Measurements from ENCODE around the gene BPIFB3. TPM values are rescaled to one million over a fixed set of nuclear protein-coding genes. Genes with fewer than 3 reads are reported as not detected.
"Not testable (repeated sequence)": the region's sequence is repeated elsewhere in the genome, so short reads cannot be mapped to it uniquely, and the experiment has no call there.

Gene BPIFB3
- total RNA-seq, 1 donor from 2014 or later = not detected

DNA sequence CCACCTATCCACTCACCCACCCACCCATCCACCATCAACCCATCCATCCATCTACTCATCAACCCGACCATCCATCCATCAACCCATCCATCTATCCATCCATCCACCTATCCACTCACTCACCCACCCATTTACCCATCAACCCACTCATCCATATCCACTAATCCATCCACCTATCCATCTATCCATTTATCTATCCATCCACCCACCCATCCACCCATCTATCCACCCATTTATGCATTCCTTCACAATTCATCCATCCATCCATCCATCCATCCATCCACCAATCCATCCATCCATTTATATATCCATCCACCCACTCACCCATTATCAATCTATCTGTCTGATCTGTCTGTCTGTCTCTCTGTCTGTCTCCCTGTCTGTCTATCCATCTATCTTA, 39.9 kb downstream of the BPIFB3 start:
- no peak overlapping the region for H3K27ac Mint-ChIP-seq (ENCODE audit: unreplicated experiment)
- no peak for DNase-seq (ENCODE audit: low spot score)
- no peaks in the 10 kb centered on the region for H3K9me3 Mint-ChIP-seq (ENCODE audit: low read depth)
- TF ChIP-seq CTCF (IDR thresholded peaks at IDR 0.05) = no peak
- H3K4me3 Mint-ChIP-seq (ENCODE audit: unreplicated experiment) = no peak overlapping the region
- peaks cover 34% of the 10 kb centered on the region for H3K27me3 Mint-ChIP-seq (ENCODE audit: low read depth)
- H3K36me3 Mint-ChIP-seq (ENCODE audit: low read depth) = no peaks in the 10 kb centered on the region
- no peaks in the 10 kb centered on the region for H3K4me1 Mint-ChIP-seq (ENCODE audit: low read depth)

GRCh38 chr20:33095249-33095648, 41.5 kb downstream of the BPIFB3 start:
- DNase-seq (ENCODE audit: low spot score) = no peak
- no peak overlapping the region for H3K4me3 Mint-ChIP-seq (ENCODE audit: unreplicated experiment)
- H3K27ac Mint-ChIP-seq (ENCODE audit: unreplicated experiment) = no peak overlapping the region
- H3K9me3 Mint-ChIP-seq (ENCODE audit: low read depth) = no peaks in the 10 kb centered on the region
- H3K36me3 Mint-ChIP-seq (ENCODE audit: low read depth) = peaks cover 2% of the 10 kb centered on the region
- no peak for TF ChIP-seq CTCF (IDR thresholded peaks at IDR 0.05)
- peaks cover 48% of the 10 kb centered on the region for H3K27me3 Mint-ChIP-seq (ENCODE audit: low read depth)
- no peaks in the 10 kb centered on the region for H3K4me1 Mint-ChIP-seq (ENCODE audit: low read depth)

- peaks cover 50% of the 10 kb centered on the region for H3K27me3 Mint-ChIP-seq (ENCODE audit: low read depth)
- not testable (repeated sequence) for H3K9me3 Mint-ChIP-seq (ENCODE audit: low read depth); DNase-seq (ENCODE audit: low spot score); H3K36me3 Mint-ChIP-seq (ENCODE audit: low read depth); H3K4me3 Mint-ChIP-seq (ENCODE audit: unreplicated experiment); H3K27ac Mint-ChIP-seq (ENCODE audit: unreplicated experiment); H3K4me1 Mint-ChIP-seq (ENCODE audit: low read depth)
- TF ChIP-seq CTCF (IDR thresholded peaks at IDR 0.05) = peak; percentile 89
Measured at GRCh38 chr20:33095902-33096584, 42.3 kb downstream of the BPIFB3 start.

- Mint-ChIP-seq H3K27ac (ENCODE audit: unreplicated experiment) (no peak overlapping the region), H3K4me1 (ENCODE audit: low read depth) (no peaks in the 10 kb centered on the region), H3K9me3 (ENCODE audit: low read depth) (no peaks in the 10 kb centered on the region), H3K4me3 (ENCODE audit: unreplicated experiment) (no peak overlapping the region), H3K36me3 (ENCODE audit: low read depth) (peaks cover 2% of the 10 kb centered on the region), H3K27me3 (ENCODE audit: low read depth) (peaks cover 46% of the 10 kb centered on the region)
- TF ChIP-seq CTCF (IDR thresholded peaks at IDR 0.05) = no peak
- no peak for DNase-seq (ENCODE audit: low spot score)
Measured at GRCh38 chr20:33097001-33097400, 43.3 kb downstream of the BPIFB3 start.

GRCh38 chr20:33099843-33100538, 46.3 kb downstream of the BPIFB3 start:
- Mint-ChIP-seq H3K27me3 (ENCODE audit: low read depth) (peaks cover 43% of the 10 kb centered on the region), H3K27ac (ENCODE audit: unreplicated experiment) (no peak overlapping the region), H3K36me3 (ENCODE audit: low read depth) (peaks cover 2% of the 10 kb centered on the region), H3K4me3 (ENCODE audit: unreplicated experiment) (no peak overlapping the region), H3K4me1 (ENCODE audit: low read depth) (peaks cover 1% of the 10 kb centered on the region), H3K9me3 (ENCODE audit: low read depth) (no peaks in the 10 kb centered on the region)
- TF ChIP-seq CTCF (IDR thresholded peaks at IDR 0.05) = no peak
- DNase-seq (ENCODE audit: low spot score) = no peak

All from chondrocyte (in vitro differentiated cells).